Ectodermal cell (in vitro differentiated cells): ENCODE measurements around the gene GSAP.

Experiments used
- H3K27ac ChIP-seq: 2 replicates; pipeline ENCODE4 v1.7.0; 2013; ENCODE audit warnings: mild to moderate bottlenecking, low read depth, low read length; ENCODE audit not compliant: insufficient read depth, poor library complexity, severe bottlenecking
- H3K27me3 ChIP-seq: 2 replicates; pipeline ENCODE4 v1.7.0; 2013; ENCODE audit warnings: mild to moderate bottlenecking, low read length; ENCODE audit not compliant: insufficient read depth, control insufficient read depth, poor library complexity, severe bottlenecking
- H3K36me3 ChIP-seq: one replicate; pipeline ENCODE4 v1.7.0; 2013; ENCODE audit warnings: low read length; ENCODE audit not compliant: control insufficient read depth, insufficient read depth
- H3K4me1 ChIP-seq: one replicate; pipeline ENCODE4 v1.7.0; 2013; ENCODE audit warnings: low read length; ENCODE audit not compliant: control insufficient read depth, insufficient read depth
- H3K4me3 ChIP-seq: 2 replicates; pipeline ENCODE4 v1.7.0; 2013; ENCODE audit warnings: low read depth, low read length, control low read depth; ENCODE audit not compliant: insufficient read depth
- H3K9me3 ChIP-seq: 2 replicates; pipeline ENCODE4 v1.7.0; 2013; ENCODE audit warnings: mild to moderate bottlenecking, low read length, moderate library complexity; ENCODE audit not compliant: control insufficient read depth
- WGBS, 2 experiments: methylation state at CpG; one replicate each; pipeline ENCODE4 v1.1.7; 2013; ENCODE audit warnings: missing lambda C conversion rate in 2 of 2; 5-methylcytosine and 5-hydroxymethylcytosine counted together

Gene GSAP

GRCh38 chr7:77413128-77413527 lies 3.0 kb downstream of the GSAP start:
- 57 to 65% methylated on average over 3 to 4 of the region's 4 CpGs for WGBS, 2 experiments
- peaks cover 2% of the 10 kb centered on the region for H3K4me1 ChIP-seq
- H3K36me3 ChIP-seq = no peaks in the 10 kb centered on the region
- H3K4me3 ChIP-seq = no peak overlapping the region
- H3K27me3 ChIP-seq = peaks cover 37% of the 10 kb centered on the region
- no peak overlapping the region for H3K27ac ChIP-seq
- H3K9me3 ChIP-seq = no peaks in the 10 kb centered on the region

GRCh38 chr7:77409739-77410547 lies 6.2 kb downstream of the GSAP start:
- Histone ChIP-seq H3K27ac (no peak overlapping the region), H3K4me3 (no peak overlapping the region), H3K9me3 (no peaks in the 10 kb centered on the region), H3K4me1 (no peaks in the 10 kb centered on the region), H3K36me3 (no peaks in the 10 kb centered on the region), H3K27me3 (peaks cover 12% of the 10 kb centered on the region)
- WGBS, 2 experiments = 90% methylated on average over 5 of the region's 5 CpGs

GRCh38 chr7:77409005-77409738 lies 7.0 kb downstream of the GSAP start:
- no peak overlapping the region for H3K4me3 ChIP-seq
- H3K36me3 ChIP-seq = no peaks in the 10 kb centered on the region
- WGBS, 2 experiments = 66 to 76% methylated on average over 4 to 7 of the region's 7 CpGs
- peaks cover 4% of the 10 kb centered on the region for H3K27me3 ChIP-seq
- H3K4me1 ChIP-seq = no peaks in the 10 kb centered on the region
- no peaks in the 10 kb centered on the region for H3K9me3 ChIP-seq
- H3K27ac ChIP-seq = no peak overlapping the region

GRCh38 chr7:77407906-77408305 lies 8.2 kb downstream of the GSAP start:
- H3K36me3 ChIP-seq = no peaks in the 10 kb centered on the region
- no peaks in the 10 kb centered on the region for H3K27me3 ChIP-seq
- no peak overlapping the region for H3K4me3 ChIP-seq
- no peaks in the 10 kb centered on the region for H3K9me3 ChIP-seq
- no peaks in the 10 kb centered on the region for H3K4me1 ChIP-seq
- H3K27ac ChIP-seq = no peak overlapping the region

GRCh38 chr7:77406421-77406820 lies 9.7 kb downstream of the GSAP start:
- Histone ChIP-seq H3K9me3 (no peaks in the 10 kb centered on the region), H3K36me3 (no peaks in the 10 kb centered on the region), H3K4me1 (no peaks in the 10 kb centered on the region), H3K27ac (no peak overlapping the region), H3K4me3 (no peak overlapping the region), H3K27me3 (no peaks in the 10 kb centered on the region)
- WGBS, 2 experiments = 90 to 95% methylated on average over 3 to 4 of the region's 4 CpGs

GRCh38 chr7:77404641-77405040 lies 11.5 kb downstream of the GSAP start:
- Histone ChIP-seq H3K9me3 (no peaks in the 10 kb centered on the region), H3K4me1 (no peaks in the 10 kb centered on the region), H3K36me3 (no peaks in the 10 kb centered on the region), H3K27ac (no peak overlapping the region), H3K27me3 (no peaks in the 10 kb centered on the region), H3K4me3 (no peak overlapping the region)
- WGBS, 2 experiments = no CpG with 5 or more reads among the region's 2 CpGs

GRCh38 chr7:77403957-77404356 lies 12.2 kb downstream of the GSAP start:
- WGBS, 2 experiments = 83 to 84% methylated on average over 2 of the region's 2 CpGs
- no peak overlapping the region for H3K4me3 ChIP-seq
- no peaks in the 10 kb centered on the region for H3K27me3 ChIP-seq

GRCh38 chr7:77402818-77403217 lies 13.3 kb downstream of the GSAP start:
- no peaks in the 10 kb centered on the region for H3K4me1 ChIP-seq
- H3K36me3 ChIP-seq = no peaks in the 10 kb centered on the region
- H3K4me3 ChIP-seq = no peak overlapping the region
- no peaks in the 10 kb centered on the region for H3K9me3 ChIP-seq
- WGBS, 2 experiments = 0 to 27% methylated on average over 1 of the region's 1 CpG
- no peak overlapping the region for H3K27ac ChIP-seq
- H3K27me3 ChIP-seq = no peaks in the 10 kb centered on the region

More at GRCh38 chr7:77403957-77404356, 12.2 kb downstream of the GSAP start:
- H3K27ac ChIP-seq = no peak overlapping the region
- no peaks in the 10 kb centered on the region for H3K4me1 ChIP-seq
- no peaks in the 10 kb centered on the region for H3K36me3 ChIP-seq
- H3K9me3 ChIP-seq = no peaks in the 10 kb centered on the region

GRCh38 chr7:77401002-77401401 lies 15.1 kb downstream of the GSAP start:
- 89 to 92% methylated on average over 2 of the region's 2 CpGs for WGBS, 2 experiments
- H3K9me3 ChIP-seq = no peaks in the 10 kb centered on the region

GRCh38 chr7:77399816-77400215 lies 16.3 kb downstream of the GSAP start:
- Histone ChIP-seq H3K9me3 (no peaks in the 10 kb centered on the region), H3K4me1 (no peaks in the 10 kb centered on the region), H3K27me3 (no peaks in the 10 kb centered on the region), H3K4me3 (no peak overlapping the region), H3K27ac (no peak overlapping the region), H3K36me3 (no peaks in the 10 kb centered on the region)
- 94 to 97% methylated on average over 2 of the region's 2 CpGs for WGBS, 2 experiments

More at GRCh38 chr7:77401002-77401401, 15.1 kb downstream of the GSAP start:
- Histone ChIP-seq H3K27ac (no peak overlapping the region), H3K4me1 (no peaks in the 10 kb centered on the region), H3K4me3 (no peak overlapping the region), H3K36me3 (no peaks in the 10 kb centered on the region), H3K27me3 (no peaks in the 10 kb centered on the region)
